ENCODE measurements around the gene MMP3. TPM values are rescaled to one million over a fixed set of nuclear protein-coding genes. Genes with fewer than 3 reads are reported as not detected.
A peak's percentile ranks its signal among the peaks of the same experiment; 100 is the strongest.

Gene MMP3
- total RNA-seq, 1 donor from 2014 or later: not detected

DNA sequence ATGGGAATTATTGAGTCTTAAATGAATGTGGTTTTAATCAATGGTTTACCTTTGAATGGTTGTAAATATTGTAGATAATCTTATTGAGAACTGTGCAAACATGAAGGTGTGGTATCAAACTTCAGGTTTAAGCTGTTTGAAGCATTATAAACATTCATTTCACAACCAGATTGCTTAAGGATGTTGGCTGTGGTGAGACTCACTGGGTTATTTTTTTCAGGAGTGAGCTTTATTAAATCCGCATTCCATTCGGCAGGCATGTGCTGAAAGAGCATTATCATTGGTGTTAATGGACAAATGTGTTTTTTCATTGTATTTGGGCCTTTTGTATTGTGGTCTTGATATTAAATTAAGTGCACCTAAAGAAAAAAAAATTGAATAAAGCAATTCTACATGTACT lies 9.7 kb downstream of the MMP3 start:
- no peak for DNase-seq (ENCODE audit: extremely low read depth, low read depth, low spot score)

DNA sequence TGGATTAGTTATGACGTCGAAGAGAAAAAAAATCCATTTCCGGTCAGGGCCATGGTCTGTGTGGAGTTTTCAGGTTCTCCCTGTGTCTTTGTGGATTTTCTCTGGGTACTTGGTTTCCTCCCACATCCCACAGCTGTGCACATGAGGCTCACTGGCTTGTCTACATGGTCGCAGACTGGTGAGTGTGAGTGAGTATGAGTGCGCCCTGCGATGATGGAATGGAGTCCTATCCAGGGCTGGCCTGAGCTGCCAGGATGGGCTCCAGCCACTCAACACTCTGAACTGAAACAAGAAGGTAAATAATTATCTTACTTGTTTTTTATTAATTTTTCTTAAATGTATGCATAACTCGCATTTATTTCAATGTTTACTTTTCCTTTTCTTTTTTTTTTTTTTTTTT lies 10.8 kb downstream of the MMP3 start:
- DNase-seq (ENCODE audit: extremely low read depth, low read depth, low spot score): no peak

DNA sequence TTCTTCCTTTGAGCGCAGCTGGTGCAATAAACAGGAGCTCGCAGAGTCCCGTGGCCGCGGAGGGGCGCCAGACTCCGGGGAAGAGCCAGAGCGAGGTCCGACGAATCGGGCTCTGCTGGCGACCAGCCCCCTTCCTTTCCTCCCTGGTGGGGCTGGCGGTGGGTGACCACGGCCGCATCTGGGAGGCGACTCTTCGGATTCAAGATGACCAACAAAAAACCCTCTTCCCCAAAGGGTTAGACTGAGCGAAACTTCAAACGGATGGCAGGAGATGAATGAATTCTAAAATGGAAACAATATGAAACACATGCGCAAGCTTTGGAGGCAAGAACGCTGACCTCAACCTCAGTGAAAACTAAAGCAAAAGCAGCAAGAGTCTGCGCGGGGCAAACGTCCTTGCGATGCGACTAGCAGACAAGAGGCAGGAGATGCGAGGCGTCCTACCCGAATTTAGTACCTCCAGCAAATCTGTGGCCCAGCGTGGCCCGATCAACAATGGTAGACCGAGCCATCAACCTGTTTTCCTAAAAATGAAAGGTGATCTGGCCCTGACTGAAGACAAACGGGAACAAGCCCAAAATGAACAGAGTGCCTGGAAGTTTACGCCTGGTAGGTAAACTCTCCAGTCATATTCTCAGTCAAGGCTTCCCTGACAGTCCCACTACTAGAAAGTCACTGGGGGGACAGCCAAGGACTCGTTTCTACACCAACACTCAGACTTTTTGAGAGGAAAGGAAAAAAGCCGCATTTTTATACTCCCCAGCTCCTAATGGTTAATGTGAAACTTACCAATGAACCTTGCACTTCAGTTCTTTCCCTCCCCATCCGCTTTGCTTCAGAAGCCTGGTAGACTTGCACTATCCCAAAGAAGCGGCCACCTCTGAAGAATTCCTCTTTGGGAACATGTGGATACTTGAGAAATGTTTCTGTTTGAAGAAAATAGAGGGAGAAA lies 11.6 kb downstream of the MMP3 start:
- DNase-seq (ENCODE audit: extremely low read depth, low read depth, low spot score): no peak

DNA sequence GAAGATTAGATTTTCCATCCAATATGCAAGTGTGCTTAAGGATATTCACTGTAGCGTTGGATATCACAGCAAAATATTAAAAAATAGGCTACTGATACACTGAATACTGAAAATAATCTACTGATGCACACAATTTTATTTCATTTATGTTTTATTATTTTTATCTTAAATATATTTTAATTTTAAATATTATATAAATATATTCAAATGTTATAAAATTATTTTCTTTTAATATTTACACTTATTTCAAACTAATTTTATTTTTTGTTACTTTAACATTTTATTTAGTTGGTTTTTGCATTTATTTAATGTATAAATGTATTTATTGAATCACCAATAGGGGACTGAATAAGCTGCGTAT lies 12.3 kb downstream of the MMP3 start:
- DNase-seq (ENCODE audit: extremely low read depth, low read depth, low spot score): no peak

DNA sequence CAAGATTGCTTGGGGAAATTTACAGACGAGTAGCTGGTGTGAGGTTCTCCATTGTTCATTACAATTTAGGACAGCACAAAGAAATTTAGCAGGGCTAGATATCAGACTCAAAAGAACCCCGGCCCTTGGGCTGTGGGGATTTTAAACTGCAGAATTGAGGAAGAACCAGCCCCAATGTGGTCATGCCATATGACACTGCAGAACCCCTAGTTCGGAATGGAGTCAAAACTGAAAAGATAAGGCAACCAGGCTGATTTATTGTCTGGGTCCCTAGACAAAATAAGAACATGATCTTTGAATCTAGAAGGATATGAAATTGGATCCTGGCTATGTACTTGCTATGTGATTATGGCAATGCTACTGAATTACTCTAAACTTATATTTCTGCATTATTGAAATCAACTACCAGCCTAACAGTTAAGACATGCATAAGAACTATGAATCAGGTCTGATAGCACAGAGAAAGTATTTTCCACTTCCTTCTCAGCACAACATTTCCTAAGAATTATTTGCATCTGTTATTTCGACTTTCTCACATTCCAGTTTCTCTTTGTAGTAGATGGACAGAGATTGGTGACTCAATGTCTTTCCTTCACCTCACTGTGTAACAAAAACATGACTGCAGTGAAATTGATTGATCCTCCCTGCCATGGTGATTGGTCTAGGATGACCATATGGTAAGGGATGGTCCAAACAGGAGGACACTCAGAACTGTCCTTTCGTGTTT lies 13.2 kb downstream of the MMP3 start:
- DNase-seq (ENCODE audit: extremely low read depth, low read depth, low spot score): no peak

DNA sequence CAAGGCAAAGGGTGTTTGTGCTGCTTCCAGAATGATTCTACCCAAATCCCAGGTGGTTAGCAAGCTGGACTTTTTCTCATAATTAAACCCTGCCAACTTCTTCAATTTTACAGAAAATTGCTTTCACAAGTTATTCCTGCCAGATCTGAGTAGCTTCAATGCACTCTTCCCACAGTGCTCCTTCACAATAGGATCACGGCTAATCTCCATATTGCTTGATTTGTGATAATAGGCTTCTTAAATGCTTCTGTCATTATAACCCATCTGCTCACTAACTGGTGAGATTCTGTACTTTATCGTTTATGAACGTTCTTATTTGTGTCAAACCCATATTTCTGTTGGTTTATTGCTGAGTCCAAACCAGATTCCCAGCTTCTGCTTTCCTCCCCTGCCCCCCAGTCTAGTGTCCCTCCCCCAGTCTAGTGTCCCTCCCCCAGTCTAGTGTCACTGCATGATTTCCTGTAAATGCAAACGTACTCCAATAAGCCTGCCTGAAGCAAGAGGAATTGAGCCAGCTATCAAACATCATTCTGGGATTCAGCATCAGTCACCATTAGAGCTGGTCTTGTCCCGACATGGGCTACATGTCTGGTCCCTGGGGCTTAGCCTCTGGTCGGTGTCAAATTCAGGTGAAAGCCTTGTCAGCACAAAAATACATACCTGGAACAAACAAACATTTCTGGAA lies 14.0 kb downstream of the MMP3 start:
- DNase-seq (ENCODE audit: extremely low read depth, low read depth, low spot score): no peak

DNA sequence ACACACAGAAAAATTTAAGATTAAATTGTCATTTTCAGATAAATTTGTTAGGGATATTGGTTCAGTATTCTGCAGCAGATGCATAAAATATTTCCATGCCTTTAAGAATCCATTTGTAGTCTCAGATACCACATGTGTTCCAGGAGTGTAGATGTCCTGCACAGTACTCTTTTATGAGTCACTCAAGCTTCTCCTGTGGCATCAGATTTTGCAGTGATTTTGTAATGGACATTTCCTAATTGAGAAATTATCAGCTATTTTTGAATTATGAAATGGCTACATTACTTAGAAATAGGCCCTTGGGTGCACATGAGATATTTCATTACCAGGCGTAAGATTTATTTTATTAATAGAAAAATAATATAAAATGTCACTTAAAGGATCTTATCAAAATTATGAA lies 18.9 kb downstream of the MMP3 start:
- DNase-seq (ENCODE audit: extremely low read depth, low read depth, low spot score): no peak

DNA sequence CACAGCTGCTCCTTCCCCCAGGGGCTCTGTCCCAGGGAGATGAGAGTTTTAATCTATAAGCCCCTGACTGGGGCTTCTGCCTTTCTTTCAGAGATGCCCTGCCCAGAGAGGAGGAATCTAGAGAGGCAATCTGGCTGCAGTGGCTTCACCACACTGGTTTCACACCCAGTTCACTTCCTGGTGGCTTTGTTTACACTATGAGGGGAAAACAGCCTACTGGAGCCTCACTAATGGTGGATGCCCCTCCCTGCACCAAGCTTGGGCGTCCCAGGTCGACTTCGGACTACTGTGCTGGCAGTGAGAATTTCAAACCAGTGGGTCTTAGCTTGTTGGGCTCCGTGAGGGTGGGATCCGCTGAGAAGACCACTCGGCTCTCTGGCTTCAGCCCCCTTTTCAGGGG lies 23.9 kb downstream of the MMP3 start:
- no peak for DNase-seq (ENCODE audit: extremely low read depth, low read depth, low spot score)

DNA sequence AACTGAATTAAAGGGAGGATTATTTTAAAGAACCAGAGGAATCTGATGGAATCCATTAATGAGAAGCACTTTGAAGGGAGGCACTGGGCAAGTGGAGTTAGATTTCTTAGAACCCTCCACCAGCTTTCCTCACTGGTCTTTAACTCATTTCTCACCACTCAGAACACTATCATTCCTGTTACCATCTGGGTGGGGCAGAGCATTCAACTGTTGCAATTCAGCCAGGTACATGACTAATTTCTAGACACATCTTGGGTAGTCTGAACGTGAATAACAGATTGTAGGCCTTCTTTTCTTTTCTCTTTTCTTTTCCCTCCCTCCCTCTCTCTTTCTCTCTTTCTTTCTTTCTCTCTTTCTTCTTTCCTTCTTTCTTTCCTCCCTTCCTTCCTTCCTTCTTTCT lies 29.9 kb downstream of the MMP3 start:
- no peak for DNase-seq (ENCODE audit: extremely low read depth, low read depth, low spot score)

DNA sequence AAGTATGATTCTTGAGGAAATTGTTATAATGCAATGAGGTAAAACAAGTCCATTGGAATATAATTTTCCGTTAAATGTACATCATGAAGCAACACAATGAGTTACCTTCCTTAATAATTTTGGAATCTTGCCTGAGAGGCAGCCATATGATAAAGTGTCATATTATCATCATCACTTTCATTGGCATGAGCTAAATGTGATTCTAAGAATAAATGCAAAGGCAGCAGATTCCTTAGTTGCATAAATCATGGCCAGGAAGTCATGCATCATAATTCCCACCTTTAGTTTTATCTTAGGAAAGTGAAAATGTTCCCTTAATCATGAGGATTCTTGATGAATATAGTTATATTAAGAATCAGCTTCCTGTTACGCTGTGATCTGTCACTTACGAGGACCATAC lies 31.2 kb downstream of the MMP3 start:
- no peak for DNase-seq (ENCODE audit: extremely low read depth, low read depth, low spot score)

DNA sequence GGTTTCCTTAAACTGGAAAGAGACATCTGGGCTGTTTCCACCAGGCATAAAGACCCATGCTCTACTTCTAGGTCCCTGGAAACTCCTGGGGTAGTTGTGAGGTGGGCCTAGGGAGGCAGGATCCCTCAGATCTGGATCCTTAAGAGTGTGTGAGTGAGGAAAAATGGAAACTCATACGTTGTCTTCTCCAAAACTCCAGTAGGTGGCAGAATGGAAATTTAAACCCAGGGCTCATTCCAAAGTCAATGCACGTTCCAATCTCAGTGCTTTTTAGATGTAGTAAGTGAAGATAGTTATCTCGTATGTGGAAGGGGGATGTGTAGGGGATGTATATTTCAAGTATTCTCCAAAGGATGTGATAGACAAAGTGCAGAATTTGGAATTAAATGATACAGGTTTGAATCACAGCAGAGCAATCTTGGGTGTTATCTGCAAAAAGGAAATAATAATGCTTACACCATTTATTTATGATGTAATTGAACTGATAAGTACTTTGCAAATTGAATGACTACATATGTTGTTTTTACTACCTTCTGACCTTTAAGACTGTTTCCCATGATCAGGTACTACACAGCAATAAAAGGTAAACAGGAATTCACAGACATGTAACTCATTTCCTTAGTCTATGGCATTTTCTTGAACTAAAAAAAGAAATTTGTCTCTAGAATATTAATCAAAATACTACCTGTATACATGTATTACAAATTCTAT lies 32.3 kb downstream of the MMP3 start:
- no peak for DNase-seq (ENCODE audit: extremely low read depth, low read depth, low spot score)

DNA sequence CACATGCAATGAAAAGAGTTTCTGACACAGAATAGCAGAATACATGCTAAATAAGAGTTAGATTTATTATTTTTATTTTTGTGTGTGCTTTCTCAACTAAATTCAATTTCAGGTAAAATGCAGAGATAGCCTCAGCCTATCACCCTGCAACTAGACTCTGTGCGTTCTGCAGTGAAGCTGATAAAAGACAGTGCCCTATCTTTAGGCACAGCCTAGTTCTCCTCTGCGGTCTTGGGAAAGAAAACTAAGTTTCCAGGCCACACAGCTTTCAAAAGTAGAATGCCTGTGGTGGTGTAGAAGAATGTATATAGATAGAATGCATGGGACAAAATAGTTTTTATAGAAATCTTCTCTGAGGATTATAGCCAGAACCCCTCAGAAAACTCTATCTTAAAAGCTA lies 33.4 kb downstream of the MMP3 start:
- DNase-seq (ENCODE audit: extremely low read depth, low read depth, low spot score): no peak

DNA sequence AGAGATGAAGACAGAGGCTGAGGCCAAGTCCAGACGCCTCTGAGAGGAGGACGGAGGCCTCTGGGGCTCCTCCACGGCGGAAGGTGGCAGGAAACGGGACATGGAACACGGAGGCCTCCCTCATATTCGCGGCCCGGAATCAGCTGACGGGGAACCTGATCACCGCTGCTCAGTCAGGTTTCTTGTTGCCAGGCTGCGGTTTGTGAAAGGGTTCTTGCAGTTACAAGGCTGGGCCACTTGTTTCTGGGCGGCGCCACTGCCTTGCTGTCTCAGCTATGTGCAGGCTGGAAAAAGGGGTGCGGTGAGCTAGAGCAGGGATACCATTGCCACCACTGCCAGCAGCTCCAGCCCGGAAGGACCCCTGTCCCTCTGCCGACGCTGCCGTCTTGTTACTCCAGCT lies 35.5 kb downstream of the MMP3 start:
- no peak for DNase-seq (ENCODE audit: extremely low read depth, low read depth, low spot score)

DNA sequence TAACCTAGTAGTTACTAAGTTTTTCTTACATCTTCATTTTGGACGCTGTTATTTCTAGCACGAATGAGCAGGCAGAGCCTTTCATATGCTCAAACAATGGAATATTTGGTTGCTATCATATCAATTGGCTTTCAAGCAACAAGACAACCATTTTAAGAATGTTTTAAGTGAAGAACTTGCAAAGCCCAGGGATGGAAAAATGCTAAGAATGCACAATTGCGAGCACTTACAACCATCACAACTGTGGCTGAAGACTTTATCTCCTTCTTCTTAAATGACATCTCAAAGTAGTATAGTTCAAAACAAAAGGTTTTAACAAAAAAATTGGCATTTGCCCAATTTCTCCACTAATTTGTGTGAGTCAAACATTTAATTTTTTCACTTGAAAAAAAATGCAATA lies 37.1 kb downstream of the MMP3 start:
- no peak for DNase-seq (ENCODE audit: extremely low read depth, low read depth, low spot score)

DNA sequence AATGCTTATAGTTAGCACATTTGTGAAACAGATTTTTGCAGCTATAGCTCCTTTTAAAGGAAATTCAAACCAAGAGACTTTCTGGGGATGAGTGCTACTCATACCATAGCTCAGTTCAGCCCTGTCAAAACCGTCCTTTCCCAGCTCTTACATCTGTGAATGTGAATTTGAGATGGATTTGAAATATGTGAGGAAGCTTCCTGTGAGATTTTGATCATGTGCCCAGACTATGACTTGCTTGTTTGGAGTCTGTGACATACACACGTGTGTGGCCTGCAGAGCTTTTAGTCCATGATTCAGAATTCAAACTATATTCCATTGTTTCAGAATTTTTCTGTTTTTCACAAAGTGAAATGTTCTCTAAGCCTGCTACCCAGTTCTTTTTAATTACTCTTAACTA lies 41.1 kb downstream of the MMP3 start:
- DNase-seq (ENCODE audit: extremely low read depth, low read depth, low spot score): no peak

DNA sequence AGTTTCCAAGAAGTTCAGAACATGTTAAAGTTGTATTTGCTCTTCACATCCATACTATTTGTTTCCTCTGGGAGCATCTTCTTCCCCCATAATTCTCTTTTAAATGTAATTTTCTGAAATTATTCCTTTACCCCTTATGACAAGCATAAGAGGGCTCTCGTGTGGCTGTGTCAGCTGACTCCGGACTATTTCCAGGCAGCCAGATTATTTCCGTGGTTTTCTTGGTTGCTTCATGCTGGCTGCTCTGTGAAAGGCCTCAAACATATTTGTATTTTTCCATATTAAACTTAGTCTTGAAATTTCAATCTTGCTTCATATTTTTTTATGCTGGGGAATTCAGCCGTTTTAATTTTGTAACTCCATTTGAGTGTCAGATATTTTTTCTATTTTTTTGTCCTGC lies 42.6 kb downstream of the MMP3 start:
- no peak for DNase-seq (ENCODE audit: extremely low read depth, low read depth, low spot score)

DNA sequence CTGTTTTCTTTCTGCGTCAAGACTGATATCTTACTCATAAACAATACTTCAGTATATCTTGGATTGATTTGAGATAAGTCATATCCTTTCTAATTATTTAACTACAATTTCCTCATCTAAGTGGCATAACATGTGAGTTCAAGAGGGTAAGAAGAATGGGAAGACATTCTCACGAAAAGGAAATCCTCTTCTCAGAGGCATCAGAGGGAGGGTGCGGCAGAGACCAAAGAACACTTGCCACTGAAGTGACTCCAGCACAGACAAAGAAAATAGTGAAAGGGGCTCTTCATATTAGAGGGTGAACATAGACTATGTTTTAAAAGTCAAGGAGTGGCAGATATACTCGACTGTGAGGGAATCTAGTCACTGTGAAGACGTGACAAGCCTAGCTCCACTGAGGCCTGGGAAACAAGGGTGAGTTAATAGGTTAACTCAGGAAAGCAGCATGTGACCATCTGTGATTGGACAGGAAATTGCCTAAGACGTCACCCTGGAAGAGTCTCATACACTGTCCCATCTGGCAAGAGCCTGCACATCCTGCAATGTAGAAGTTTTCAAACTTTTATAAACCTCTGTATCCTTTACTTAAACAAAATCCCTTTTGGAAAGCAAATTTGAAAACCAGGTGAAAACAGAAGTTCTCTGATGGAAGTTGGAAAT lies 43.6 kb downstream of the MMP3 start:
- peak; percentile 91 for DNase-seq (ENCODE audit: extremely low read depth, low read depth, low spot score)

DNA sequence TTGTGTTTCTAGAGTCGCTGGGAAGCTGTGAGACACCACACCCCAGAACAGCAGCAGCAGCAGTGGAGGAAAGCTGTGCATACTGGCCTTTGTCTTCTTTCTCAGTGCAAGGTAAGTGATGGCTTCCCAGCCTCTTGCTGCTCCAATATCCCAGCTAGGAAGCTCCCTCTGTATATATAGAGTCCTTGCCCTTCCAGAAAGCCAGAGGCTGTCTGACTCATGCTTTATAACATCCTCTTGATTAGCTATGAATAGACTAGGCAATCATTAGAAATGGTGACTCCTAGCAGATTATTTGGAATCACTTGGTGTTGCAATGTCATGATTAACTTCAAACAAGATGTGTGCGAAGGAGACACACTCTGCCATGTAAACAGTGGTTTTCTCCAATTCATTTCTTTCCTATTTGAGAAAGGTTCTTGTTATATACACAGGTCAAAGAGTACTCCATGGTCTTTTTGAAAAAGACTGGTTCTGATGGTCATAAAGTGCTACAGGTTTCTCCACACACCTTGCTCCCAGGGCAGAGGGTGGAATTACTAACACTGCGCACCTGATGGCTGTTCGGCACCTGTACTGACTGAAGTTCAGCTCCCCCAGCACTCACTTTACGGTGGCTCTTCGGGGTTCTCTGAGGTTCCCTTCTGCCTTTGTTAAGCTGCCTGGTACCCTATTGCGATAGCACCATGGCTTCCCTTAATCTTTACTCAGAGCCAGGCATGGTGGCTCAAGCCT lies 45.2 kb downstream of the MMP3 start, which contains the start of gene MMP1:
TSS of gene MMP1 (minus strand) at position 149 of the 735 bp plus-strand sequence. CDS start at position 81, 68 bp downstream.
- peak; percentile 73 for DNase-seq (ENCODE audit: extremely low read depth, low read depth, low spot score)

DNA sequence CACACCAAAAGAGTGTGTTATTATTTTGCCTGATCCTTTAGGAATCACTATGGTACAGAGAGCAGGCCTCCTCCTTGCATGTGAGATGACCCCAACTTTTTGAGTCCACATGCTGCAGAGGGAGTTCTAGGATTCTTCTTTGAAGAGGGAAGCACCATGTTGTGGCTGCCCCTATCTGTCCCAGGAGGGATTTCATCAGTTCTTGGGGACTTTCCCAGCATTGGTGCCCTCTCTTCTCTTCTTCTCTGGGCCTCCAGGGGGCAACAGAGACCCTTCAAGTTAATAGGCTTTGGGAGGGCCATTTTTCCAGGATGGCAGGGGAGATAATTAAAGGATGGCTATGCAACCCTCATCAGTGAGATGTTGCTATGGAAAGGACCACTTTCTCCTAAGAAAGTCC lies 49.0 kb downstream of the MMP3 start:
- no peak for DNase-seq (ENCODE audit: extremely low read depth, low read depth, low spot score)

Measured in glomerular endothelial cell (primary cell).